GM12891 (cell line): ENCODE results near the gene ID2.

Experiments used
- PAX5 ChIP-seq: IDR thresholded peaks from 2 replicates; pipeline ENCODE4 v1.6.1; 2011; ENCODE audit warnings: low read length, moderate library complexity, mild to moderate bottlenecking; ENCODE audit not compliant: insufficient read depth, severe bottlenecking
- POLR2A ChIP-seq: IDR thresholded peaks from 2 replicates; pipeline ENCODE4 v1.6.1; 2011; ENCODE audit warnings: low read depth, low read length, control low read depth
- POLR2AphosphoS5 ChIP-seq: IDR thresholded peaks from 2 replicates; pipeline ENCODE4 v1.6.1; 2011; ENCODE audit warnings: low read depth, low read length, control low read depth
- POU2F2 ChIP-seq: IDR thresholded peaks from 2 replicates; pipeline ENCODE4 v1.6.1; 2011; ENCODE audit warnings: low read depth, mild to moderate bottlenecking, control low read depth, low read length, moderate library complexity
- SPI1 ChIP-seq: IDR thresholded peaks from 2 replicates; pipeline ENCODE4 v1.6.1; 2011; ENCODE audit warnings: low read depth, low read length, control low read depth
- TAF1 ChIP-seq: IDR thresholded peaks from 2 replicates; pipeline ENCODE4 v1.6.1; 2011; ENCODE audit warnings: low read depth, low read length, control low read depth

DNA sequence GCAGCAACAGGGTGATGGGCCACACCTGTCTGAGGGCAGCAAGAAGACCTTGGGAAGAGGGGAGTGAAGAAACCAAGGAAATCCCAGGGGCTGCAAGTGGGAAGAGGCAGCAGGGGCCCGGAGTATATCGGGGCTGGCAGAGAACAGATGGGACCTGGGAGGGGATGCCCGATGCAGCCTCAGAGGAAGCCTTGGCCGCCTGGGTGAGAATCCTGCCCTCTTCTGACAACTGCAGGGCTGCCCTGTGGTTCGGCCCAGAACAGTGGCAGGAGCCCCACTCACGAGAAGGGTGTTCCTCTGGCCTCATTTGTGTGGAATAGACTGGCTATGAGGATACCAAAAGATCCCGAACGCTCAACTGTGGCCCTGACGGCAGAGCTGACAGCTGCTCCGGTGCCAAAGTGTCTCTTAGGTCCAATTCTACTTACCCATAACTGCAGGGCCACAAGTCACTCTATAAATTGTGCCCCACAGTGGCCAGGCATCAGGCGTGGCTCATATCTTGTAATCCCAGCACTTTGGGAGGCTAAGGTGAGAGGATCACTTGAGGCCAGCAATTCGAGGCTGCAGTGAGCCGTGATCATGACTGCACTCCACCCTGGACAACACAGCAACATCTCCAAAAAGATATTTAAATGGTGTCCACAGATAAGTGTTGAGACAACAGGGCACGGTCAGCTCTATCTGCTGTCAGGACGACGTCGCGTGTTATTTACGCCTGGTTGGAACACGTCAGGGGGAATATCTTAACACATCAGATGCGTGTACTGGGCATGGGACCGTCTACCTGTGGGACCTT, 23.6 kb upstream of the ID2 start:
- no peak for TF ChIP-seq POLR2AphosphoS5
- TF ChIP-seq POLR2A: no peak
- no peak for TF ChIP-seq TAF1
- no peak for TF ChIP-seq POU2F2
- no peak for TF ChIP-seq PAX5
- TF ChIP-seq SPI1: no peak
